Activated CD8-positive, alpha-beta memory T cell treated with anti-CD3 and anti-CD28 coated beads for 1 hour (primary cell): ENCODE data around the gene ABHD3.
"Not testable (repeated sequence)": the region's sequence is repeated elsewhere in the genome, so short reads cannot be mapped to it uniquely, and the experiment has no call there.

ENCODE experiments used
- DNase-seq, 2 donors: peaks; one replicate each; pipeline ENCODE4 v3.0.0-alpha.2; 2020; ENCODE audit warnings: low read depth in 1 of 2; ENCODE audit errors: extremely low read depth in 1 of 2

ABHD3 gene

GRCh38 chr18:21706386-21706865, 1.9 kb upstream of the ABHD3 start:
- no peak for DNase-seq

- DNase-seq, result no peak
Observed at GRCh38 chr18:21703241-21703820, 1.2 kb downstream of the ABHD3 start.

GRCh38 chr18:21702602-21703001, 2.0 kb downstream of the ABHD3 start:
- DNase-seq, result no peak

GRCh38 chr18:21701621-21702020, 3.0 kb downstream of the ABHD3 start:
- no peak for DNase-seq

DNA sequence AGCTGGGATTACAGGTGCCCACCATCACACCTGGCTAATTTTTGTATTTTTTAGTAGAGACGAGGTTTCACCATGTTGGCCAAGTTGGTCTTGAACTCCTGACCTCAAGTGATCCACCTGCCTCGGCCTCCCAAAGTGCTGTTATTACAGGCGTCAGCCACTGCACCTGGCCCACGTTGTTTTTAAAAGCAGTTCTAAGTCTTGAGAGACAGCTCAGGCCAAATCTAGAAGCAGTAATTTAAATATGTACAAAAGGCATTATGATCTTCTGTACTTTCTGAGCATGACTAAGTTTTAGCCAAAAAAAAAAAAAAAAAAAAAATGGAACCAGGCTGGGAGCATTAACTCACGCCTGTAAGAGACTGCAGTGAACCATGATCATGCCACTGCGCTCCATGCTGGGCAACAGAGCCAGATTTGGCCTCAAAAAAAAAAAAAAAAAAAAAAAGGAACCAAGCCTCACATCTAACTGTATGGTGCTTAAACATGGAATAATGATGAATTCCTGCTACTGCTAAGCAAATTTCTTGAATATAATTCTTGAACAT, 4.0 kb downstream of the ABHD3 start:
- DNase-seq, result no peak

DNA sequence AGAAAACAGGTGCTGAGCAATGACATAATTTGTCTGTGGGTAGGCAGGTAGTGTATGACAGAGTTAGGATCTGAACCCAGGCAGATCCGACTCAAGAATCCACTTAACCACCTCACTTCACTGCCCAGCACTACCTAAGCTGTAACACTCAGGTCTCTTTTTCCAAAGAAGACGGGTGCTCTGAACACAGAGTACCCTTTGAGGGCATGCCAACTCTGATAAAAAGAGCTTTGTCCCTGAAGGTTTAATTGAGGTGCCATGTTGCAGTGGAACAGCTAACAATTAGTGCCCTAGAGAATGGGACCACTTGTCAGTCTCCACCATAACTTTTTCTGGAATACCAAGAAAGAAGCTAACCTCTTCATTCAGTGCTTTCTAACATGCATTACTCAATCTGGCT, 11.3 kb downstream of the ABHD3 start:
- DNase-seq, result no peak

- no peak for DNase-seq
Observed at GRCh38 chr18:21689736-21690135, 14.8 kb downstream of the ABHD3 start.

GRCh38 chr18:21686282-21687105, 18.1 kb downstream of the ABHD3 start:
- DNase-seq, result no peak

- not testable (repeated sequence) for DNase-seq
Observed at GRCh38 chr18:21685556-21685981, 19.0 kb downstream of the ABHD3 start.

DNA sequence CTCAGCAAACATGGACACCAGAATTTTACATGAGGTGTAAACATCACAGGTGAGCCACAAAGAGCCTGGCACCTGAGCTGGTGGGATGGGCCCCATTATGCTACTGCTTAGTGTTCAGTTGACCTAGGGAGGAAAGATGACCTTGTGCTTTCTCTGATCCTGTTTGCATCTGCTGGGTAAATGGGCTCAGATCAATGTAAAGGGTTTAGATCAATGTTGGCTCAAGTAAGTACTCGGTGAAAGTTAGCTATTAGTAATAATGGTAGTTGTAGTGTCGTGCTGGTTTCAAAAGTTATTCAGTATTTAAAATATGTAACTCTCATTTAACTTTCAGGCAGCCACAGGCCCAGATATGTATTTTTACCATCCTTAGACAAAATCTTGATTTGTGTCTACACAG, 19.8 kb downstream of the ABHD3 start:
- DNase-seq, result no peak

DNA sequence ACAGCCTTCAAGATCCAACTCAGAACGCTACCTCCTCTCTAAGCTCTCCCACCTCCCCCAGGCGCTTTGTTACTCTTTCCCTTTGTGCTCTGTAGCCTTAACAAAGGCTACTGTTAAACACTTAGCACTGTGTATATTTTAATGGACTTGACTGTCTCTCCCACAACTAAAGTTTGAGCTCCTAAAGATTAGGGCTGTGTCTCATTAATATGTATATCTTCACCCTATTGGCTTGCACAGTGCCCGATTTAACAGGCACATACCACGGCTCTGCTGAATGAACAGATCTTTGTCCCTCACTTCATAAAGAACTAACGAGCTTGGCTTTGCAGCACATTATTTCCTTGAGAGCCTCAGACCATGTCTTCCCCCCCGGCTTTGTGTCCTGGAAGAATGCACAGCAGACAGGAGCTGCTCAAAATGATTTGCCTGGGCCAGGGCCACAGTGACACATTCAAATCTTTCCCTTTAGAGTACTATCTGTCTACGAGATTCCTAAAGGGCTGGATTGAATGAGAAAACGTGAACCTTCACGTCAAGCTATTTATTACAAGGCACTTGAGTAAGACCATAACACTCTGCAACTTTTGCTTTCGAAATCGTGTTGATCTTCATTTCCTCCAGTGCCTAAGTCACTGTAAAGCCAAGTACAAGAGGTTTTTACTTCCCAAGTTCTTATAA, 22.1 kb downstream of the ABHD3 start:
- DNase-seq, result no peak

DNA sequence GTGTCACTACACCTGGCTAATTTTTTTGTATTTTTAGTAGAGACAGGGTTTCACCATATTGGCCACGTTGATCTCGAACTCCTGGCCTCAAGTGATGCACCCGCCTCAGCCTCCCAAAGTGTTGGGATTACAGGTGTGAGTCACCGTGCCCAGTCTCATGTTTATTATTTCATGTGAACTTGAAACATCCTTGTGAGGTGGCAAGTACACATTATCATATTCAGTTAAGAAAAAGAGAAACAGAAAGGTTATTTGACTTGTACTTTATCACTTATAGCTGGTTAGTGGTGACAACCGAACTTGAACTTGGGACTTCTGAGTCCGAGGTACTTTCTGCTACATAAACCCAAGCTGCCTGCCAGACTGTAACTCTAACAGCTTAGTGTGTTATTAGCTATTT, 24.4 kb downstream of the ABHD3 start:
- no peak for DNase-seq

DNA sequence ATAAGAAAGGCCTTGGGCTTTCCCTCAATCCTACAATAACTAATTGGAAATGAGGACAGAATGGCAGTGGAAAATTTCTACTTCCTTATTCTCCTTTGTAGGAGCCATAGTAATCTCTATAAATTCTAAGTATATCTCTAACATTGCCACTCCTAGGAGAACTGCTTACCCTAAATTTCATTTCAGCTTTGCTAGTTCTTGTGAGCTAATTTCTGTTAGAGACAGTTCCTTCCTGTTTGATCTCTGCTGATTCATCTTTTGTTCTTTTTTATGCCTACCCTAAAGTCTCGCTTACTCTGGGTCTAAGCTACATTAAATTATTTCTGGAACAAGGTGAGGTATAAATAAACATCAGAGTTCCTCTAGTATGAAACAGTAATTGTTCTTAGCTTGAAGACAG, 25.7 kb downstream of the ABHD3 start:
- DNase-seq, result no peak

DNA sequence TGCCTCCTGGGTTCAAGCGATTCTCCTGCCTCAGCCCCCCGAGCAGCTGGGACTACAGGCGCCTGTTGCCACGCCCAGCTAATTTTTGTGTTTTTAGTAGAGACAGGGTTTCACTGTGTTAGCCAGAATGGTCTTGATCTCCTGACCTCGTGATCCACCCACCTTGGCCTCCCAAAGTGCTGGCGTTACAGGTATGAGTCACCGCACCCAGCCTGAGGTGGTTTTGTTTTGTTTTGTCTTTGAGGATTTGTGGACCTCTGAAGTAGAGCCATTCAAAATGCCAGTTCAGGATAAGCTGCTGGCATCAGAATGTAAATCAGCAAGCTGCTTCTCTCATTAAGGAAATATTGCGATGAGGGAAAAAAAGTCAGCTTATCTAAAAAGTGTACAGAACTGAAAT, 29.2 kb downstream of the ABHD3 start:
- not testable (repeated sequence) for DNase-seq

- no peak for DNase-seq
Observed at GRCh38 chr18:21672521-21673267, 31.9 kb downstream of the ABHD3 start.

DNA sequence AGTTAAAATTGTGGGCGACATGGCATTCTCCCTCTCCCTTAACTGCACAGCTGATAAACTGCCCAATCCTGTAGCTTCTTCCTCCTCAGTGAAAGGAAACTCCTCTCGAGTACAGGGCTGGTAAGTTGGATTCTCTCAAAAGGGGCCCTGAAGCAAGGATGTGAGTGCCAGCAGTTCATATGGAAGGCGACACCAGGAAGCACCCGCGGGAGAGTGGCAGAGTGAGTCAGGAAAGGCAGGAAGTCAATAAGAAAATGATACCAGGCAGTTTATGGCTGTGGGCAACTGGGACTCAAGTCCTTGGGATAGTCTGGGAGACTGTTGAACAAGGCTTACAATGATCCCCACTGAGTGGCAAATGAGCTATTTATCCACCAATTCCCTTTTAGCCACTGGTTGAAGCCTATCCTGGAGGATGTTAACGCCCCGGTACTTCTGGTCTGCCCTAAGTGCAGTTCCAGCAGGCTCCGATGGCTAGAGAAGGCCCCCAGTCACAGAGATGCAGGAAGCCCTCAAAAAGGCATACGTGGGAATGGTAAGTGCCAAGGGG, 34.8 kb downstream of the ABHD3 start:
- no peak for DNase-seq

DNA sequence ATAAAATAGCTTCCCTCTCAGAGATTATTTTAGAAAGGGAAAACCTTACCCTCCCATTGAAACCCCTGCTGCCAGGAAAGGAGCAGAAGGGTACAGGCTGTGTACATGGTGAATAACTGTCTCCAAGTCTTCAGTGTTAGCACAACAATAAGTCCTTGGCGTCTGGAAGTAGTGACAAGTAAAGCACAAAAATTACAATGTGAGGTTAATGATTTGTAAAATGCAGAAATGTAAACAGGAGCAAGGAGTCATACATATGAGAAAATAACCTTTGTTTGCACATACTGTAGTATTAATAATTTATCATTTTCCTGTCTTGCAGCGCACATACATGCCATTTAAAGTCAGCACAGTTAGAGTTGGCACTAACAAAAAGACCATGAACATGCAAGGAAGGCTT, 40.5 kb downstream of the ABHD3 start:
- no peak for DNase-seq

- no peak for DNase-seq
Observed at GRCh38 chr18:21663578-21663977, 41.0 kb downstream of the ABHD3 start.

DNA sequence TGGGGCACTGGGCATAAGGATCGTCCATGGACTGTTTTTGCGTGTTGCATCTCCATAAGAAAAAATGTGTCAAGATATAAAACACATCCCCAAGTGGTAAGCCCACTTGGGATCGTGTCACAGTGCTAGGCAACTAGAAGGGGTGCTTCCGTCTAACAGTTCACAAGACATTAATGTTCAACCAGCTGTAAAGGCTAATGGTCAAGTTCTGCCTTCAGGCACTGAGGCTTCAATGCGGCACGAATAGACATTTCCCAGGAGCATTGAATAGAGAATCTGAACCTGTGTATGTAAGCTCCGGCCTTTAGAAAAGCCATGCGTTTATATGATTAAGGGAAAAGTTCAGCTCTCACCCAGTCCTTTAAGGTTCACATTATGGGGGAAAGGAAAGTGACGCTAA, 42.0 kb downstream of the ABHD3 start:
- DNase-seq, result no peak

DNA sequence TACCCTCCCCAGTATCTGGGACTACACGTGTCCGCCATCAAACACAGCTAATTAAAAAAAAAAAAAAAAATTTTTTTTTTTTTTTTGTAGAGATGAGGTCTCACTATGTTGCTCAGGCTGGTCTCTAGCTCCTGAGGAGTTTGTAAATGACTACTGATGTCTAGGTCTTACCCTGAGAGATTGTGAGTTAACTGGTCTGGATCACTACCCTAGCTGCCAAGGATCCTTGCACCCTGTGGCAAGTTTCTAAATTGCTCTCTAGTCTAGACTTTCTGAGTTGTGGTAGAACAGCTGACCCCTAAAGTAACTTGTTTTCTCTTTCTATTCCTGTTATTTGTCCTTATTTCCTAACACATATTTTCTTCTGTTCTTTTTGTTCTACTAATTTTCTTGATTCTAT, 44.5 kb downstream of the ABHD3 start:
- no peak for DNase-seq

GRCh38 chr18:21656402-21656801, 48.2 kb downstream of the ABHD3 start:
- DNase-seq, result no peak
